HepG2 (cell line): ENCODE measurements around the gene MYH10. TPM values are rescaled to one million over a fixed set of nuclear protein-coding genes. Genes with fewer than 3 reads are reported as not detected.
A peak's percentile ranks its signal among the peaks of the same experiment; 100 is the strongest.

Source experiments
- ATAC-seq: fragments of 200-7000 bp; cut with Tn5 transposase; 3 replicates; pipeline ENCODE4 v1.9.1; 2020; ENCODE audit warnings: mild to moderate bottlenecking, moderate library complexity
- BruUV-seq: library from RNA; stranded (reverse); fragments of 400-500 nt; replicated peaks from 2 replicates; lab custom pipeline; 2021; lab: Mats Ljungman, UMichigan
- CTCF ChIA-PET: fragments of 300-600 bp; formaldehyde crosslinking; extraction: SDS; loops from one replicate; lab custom pipeline; 2021; ENCODE audit warnings: low total read pairs, inconsistent platforms, low intra/inter-chr PET ratio; lab: Yijun Ruan, JAX
- POLR2A ChIA-PET: fragments of 350-600 bp; sonication (Branson Sonifier 250); formaldehyde crosslinking; loops from one replicate; lab custom pipeline; 2020; ENCODE audit warnings: antibody characterized with exemption, inconsistent platforms; lab: Yijun Ruan, JAX
- DNase-seq: peaks from one replicate; pipeline ENCODE4 v3.0.0-alpha.2; 2015; ENCODE audit warnings: low spot score
- FAIRE-seq: peaks from 3 replicates; lab custom pipeline; 2011; peaks lifted over from hg19 to GRCh38; lab: Jason Lieb, UNC
- H2AFZ ChIP-seq: one replicate; pipeline ENCODE4 v1.6.1; 2011; ENCODE audit warnings: low read length, inconsistent platforms
- H3K27ac ChIP-seq: fragments of 300-600 bp; 3 replicates; pipeline ENCODE4 v1.8.0; 2011; ENCODE audit warnings: mixed run types, mild to moderate bottlenecking, mixed read lengths, low read length, inconsistent platforms; ENCODE audit not compliant: insufficient read depth; ENCODE audit errors: extremely low read length
- H3K27me3 ChIP-seq, 2 experiments: fragments of 200-600 bp in 1 of 2; 2 replicates in 1 of 2; 3 replicates in 1 of 2; pipeline versions ENCODE4 v1.6.0 to v1.8.0; 2011; ENCODE audit warnings: low read length in 2 of 2, mild to moderate bottlenecking in 2 of 2, moderate library complexity in 2 of 2, inconsistent platforms in 1 of 2; ENCODE audit not compliant: insufficient read depth in 2 of 2, control insufficient read depth in 1 of 2
- H3K36me3 ChIP-seq, 2 experiments: fragments of 200-600 bp in 1 of 2; replicated peaks in 1 of 2; 2 replicates in 1 of 2; 3 replicates in 1 of 2; pipeline versions ENCODE4 v1.5.1 to v1.8.0; 2011; ENCODE audit warnings: low read length in 2 of 2, inconsistent platforms in 1 of 2; ENCODE audit not compliant: insufficient read depth in 2 of 2, control insufficient read depth in 1 of 2
- H3K4me1 ChIP-seq: 2 replicates; pipeline ENCODE4 v1.5.1; 2012; ENCODE audit warnings: low read length, inconsistent platforms; ENCODE audit not compliant: insufficient read depth
- H3K4me2 ChIP-seq: 2 replicates; pipeline ENCODE4 v1.6.0; 2011; ENCODE audit warnings: low read depth, low read length, inconsistent platforms
- H3K4me3 ChIP-seq, 3 experiments: fragments of 200-600 bp in 1 of 3; sonication (generic), shearing (Covaris generic) in 1 of 3; replicated peaks in 1 of 3; 2 replicates each; pipeline ENCODE4 v1.5.1; 2011 to 2016; ENCODE audit warnings: low read length in 3 of 3, inconsistent platforms in 2 of 3, low read depth in 2 of 3, mild to moderate bottlenecking in 2 of 3, control low read depth in 1 of 3, mixed read lengths in 1 of 3; ENCODE audit not compliant: insufficient read depth in 1 of 3
- H3K79me2 ChIP-seq: one replicate; pipeline ENCODE4 v1.6.1; 2011; ENCODE audit warnings: low read length, inconsistent platforms; ENCODE audit not compliant: insufficient read depth
- H3K9ac ChIP-seq: 2 replicates; pipeline ENCODE4 v1.6.0; 2011; ENCODE audit warnings: mild to moderate bottlenecking, low read depth, low read length, inconsistent platforms; ENCODE audit not compliant: insufficient read depth
- H3K9me3 ChIP-seq: 2 replicates; pipeline ENCODE4 v1.5.1; 2012; ENCODE audit warnings: mild to moderate bottlenecking, low read length
- H4K20me1 ChIP-seq: 2 replicates; pipeline ENCODE4 v1.6.0; 2011; ENCODE audit warnings: inconsistent platforms, mild to moderate bottlenecking, low read length, moderate library complexity; ENCODE audit not compliant: insufficient read depth
- DMAP1 ChIP-seq: IDR thresholded peaks from 2 replicates; pipeline ENCODE4 v1.6.1; 2016
- MIXL1 ChIP-seq: IDR thresholded peaks from 2 replicates; pipeline ENCODE4 v1.6.1; 2016
- ZBTB38 ChIP-seq: sonication (generic); formaldehyde crosslinking; IDR thresholded peaks from 2 replicates; pipeline ENCODE4 v1.5.1; 2020; ENCODE audit warnings: mild to moderate bottlenecking, missing genetic modification reagents
- ZNF274 ChIP-seq: sonication (generic); formaldehyde crosslinking; IDR thresholded peaks from 2 replicates; pipeline ENCODE4 v1.5.1; 2020; ENCODE audit warnings: mild to moderate bottlenecking, missing genetic modification reagents
- ZNF333 ChIP-seq: sonication (generic); formaldehyde crosslinking; IDR thresholded peaks from 2 replicates; pipeline ENCODE4 v1.4.0; 2020; ENCODE audit warnings: mild to moderate bottlenecking, missing genetic modification reagents, borderline replicate concordance
- WGBS: methylation state at CpG from one replicate; pipeline ENCODE4 v1.1.6; 2017; ENCODE audit warnings: low lambda C conversion rate; 5-methylcytosine and 5-hydroxymethylcytosine counted together
- in situ Hi-C: cut with HindIII; loops from 2 replicates; pipeline ENCODE4 v1.10.0; 2017; ENCODE audit warnings: low pct_unique_long_range_greater_than_20kb; ENCODE audit not compliant: extremely low pct_ligation_motif_present
- intact Hi-C: fragments of 100-400 bp; cut with micrococcal nuclease; formaldehyde crosslinking; loops from one replicate; pipeline ENCODE4 v1.10.0; 2022; ENCODE audit not compliant: unreplicated experiment
- polyA plus RNA-seq, 8 experiments: library from polyadenylated mRNA; depleted of rRNA in 3 of 8; stranded (reverse) in 7 of 8; unstranded in 1 of 8; fragments of >200 nt; fragmentation: Illumina TruSeq in 4 of 8; extraction: Trizol in 4 of 8; gene quantifications; 2 replicates each; pipeline versions ENCODE4 v1.2.1 to v1.2.3, GENCODE V29; 2011 to 2016; ENCODE audit warnings: low read depth in 4 of 8, missing spikeins in 1 of 8, mixed read lengths in 1 of 8; ENCODE audit not compliant: insufficient read depth in 1 of 8
- total RNA-seq, 5 experiments: library from RNA; depleted of rRNA; stranded (reverse); fragments of >200 nt; fragmentation: Illumina TruSeq; extraction: Trizol; gene quantifications; 2 replicates each; pipeline ENCODE4 v1.2.3, GENCODE V29; 2016; ENCODE audit warnings: low read depth in 1 of 5

MYH10 gene
- total and polyA plus RNA-seq, 2 of the 13 experiments (the other 11 are each of a cell fraction or from before 2014, with no cell fraction given) = 43.4 to 68.6 TPM

DNA sequence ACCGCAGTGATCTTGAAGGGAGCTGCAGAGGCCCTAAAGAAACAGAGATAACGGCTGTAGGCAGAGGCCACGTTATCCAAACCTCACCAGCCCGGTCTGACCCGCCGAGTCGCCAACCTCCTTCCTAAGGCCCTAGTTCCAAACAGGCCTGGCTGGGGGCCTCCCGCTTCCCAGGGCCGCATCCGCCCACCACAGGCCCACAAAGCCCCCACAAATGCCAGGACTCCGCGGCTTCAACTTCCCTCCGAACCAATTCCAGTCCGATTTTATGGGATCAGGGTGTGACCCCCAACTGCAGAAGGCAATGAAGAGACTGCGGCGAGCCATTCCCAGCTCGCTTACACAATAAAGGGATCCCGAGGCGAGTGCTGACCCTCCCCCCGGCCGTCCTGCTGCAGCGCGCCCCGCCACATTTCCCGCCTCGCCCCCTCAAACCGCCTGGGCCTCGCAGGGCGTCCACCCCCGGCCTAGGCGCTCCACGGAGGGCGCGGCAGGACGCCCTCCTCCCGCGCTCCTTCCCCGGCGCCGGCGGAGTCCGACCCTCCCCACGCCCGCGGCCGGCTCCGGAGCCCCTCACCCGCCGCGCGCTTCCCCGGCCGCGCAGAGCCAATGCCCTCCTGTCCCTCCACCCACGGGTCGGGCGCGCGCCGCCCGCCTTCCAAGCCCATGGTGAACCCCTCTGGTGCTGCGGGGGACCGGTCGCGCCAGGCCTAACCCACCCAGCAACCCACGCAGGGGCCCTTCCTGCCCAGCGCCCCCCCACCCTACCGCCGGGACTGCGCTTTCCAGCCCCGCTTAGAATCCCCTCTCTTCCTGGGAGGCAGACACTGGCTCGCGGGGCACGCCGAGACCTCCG lies 926 bp downstream of the MYH10 start (continued):
- TF ChIP-seq ZBTB38 (CRISPR knock-in tag) (peak; percentile 59), ZNF333 (CRISPR knock-in tag) (0 out of 2 replicates have a peak, but pooled peaks have one; percentile 29), ZNF274 (CRISPR knock-in tag) (0 out of 2 replicates have a peak, but pooled peaks have one; percentile 6)

- Histone ChIP-seq H3K9me3 (no peaks in the 10 kb centered on the region), H4K20me1 (peaks cover 21% of the 10 kb centered on the region), H3K4me3 (peak overlapping the region; percentile 94 to 99 (median 99)), H3K9ac (peak overlapping the region; percentile 95), H3K27me3 (no peaks in the 10 kb centered on the region), H3K36me3 (peaks cover 0 to 1% of the 10 kb centered on the region in 2 experiments; a peak in 2 of 5 replicates), H3K4me2 (peak overlapping the region; percentile 93), H2AFZ (no peak overlapping the region), H3K79me2 (peaks cover 63% of the 10 kb centered on the region), H3K27ac (no peak overlapping the region), H3K4me1 (peaks cover 42% of the 10 kb centered on the region)
- ATAC-seq = no peak
- 61% methylated on average over 8 of the region's 8 CpGs for WGBS
- POLR2A ChIA-PET = no interaction called here
- intact Hi-C loops = no loop called here
- TF ChIP-seq MIXL1 (CRISPR knock-in tag) (no peak), DMAP1 (CRISPR knock-in tag) (peak; percentile 9; the same call in 1 of the 2 replicates)
- in situ Hi-C loops = no loop called here
- CTCF ChIA-PET = no interaction called here
- no peak for FAIRE-seq
- TSS peak; percentile 60 for BruUV-seq
- DNase-seq = no peak
These were observed 1.8 kb downstream of the MYH10 start for GRCh38 chr17:8628609-8629169.
